DOHH2 (cell line): ENCODE measurements around the gene WHRN.

ENCODE experiments used
- CTCF ChIP-seq: fragments of 200-600 bp; sonication (generic); IDR thresholded peaks from one replicate; pipeline ENCODE4 v1.5.1; 2014; ENCODE audit warnings: antibody characterized with exemption, mild to moderate bottlenecking, low read depth, low read length; ENCODE audit not compliant: poor library complexity, severe bottlenecking
- EZH2phosphoT487 ChIP-seq: fragments of 200-600 bp; sonication (generic); IDR thresholded peaks from 2 replicates; pipeline ENCODE4 v1.6.1; 2017; ENCODE audit warnings: borderline replicate concordance, mild to moderate bottlenecking, antibody characterized with exemption, low read length, moderate library complexity, mixed read lengths

GRCh38 chr9:114397848-114398605 lies 107.2 kb downstream of the WHRN start:
- no peak for TF ChIP-seq CTCF
- TF ChIP-seq EZH2phosphoT487, result no peak
